GM19397 (cell line): ENCODE measurements around the gene PARP1.

Experiments
- ATAC-seq: cut with Tn5 transposase; IDR thresholded peaks from one replicate; pipeline ENCODE4 v1.9.1; 2021; ENCODE audit warnings: mild to moderate bottlenecking, moderate library complexity; ENCODE audit not compliant: unreplicated experiment

The PARP1 gene

GRCh38 chr1:226381226-226381998 lies 26.5 kb downstream of the PARP1 start:
- ATAC-seq: no peak

- ATAC-seq: no peak
These were observed 29.8 kb downstream of the PARP1 start for GRCh38 chr1:226378071-226378470.

GRCh38 chr1:226376300-226376699 lies 31.6 kb downstream of the PARP1 start:
- no peak for ATAC-seq

- no peak for ATAC-seq
These were observed 34.5 kb downstream of the PARP1 start for GRCh38 chr1:226373376-226373775.

- no peak for ATAC-seq
These were observed 35.0 kb downstream of the PARP1 start for GRCh38 chr1:226372885-226373284.

GRCh38 chr1:226371866-226372490 lies 35.9 kb downstream of the PARP1 start:
- ATAC-seq: no peak

GRCh38 chr1:226371027-226371694 lies 36.7 kb downstream of the PARP1 start:
- ATAC-seq: no peak

GRCh38 chr1:226370144-226370923 lies 37.6 kb downstream of the PARP1 start:
- peak; percentile 61 for ATAC-seq

GRCh38 chr1:226369110-226369509 lies 38.8 kb downstream of the PARP1 start:
- no peak for ATAC-seq

GRCh38 chr1:226366290-226366689 lies 41.6 kb downstream of the PARP1 start:
- no peak for ATAC-seq

GRCh38 chr1:226365831-226366231 lies 42.1 kb downstream of the PARP1 start:
- no peak for ATAC-seq

GRCh38 chr1:226364901-226365565 lies 42.9 kb downstream of the PARP1 start:
- ATAC-seq: no peak

- ATAC-seq: no peak
These were observed 43.4 kb downstream of the PARP1 start for GRCh38 chr1:226364514-226364899.

- ATAC-seq: no peak
These were observed 43.9 kb downstream of the PARP1 start for GRCh38 chr1:226363801-226364513.

- no peak for ATAC-seq
These were observed 44.9 kb downstream of the PARP1 start for GRCh38 chr1:226362891-226363447.

- no peak for ATAC-seq
These were observed 45.5 kb downstream of the PARP1 start for GRCh38 chr1:226362361-226362760.

GRCh38 chr1:226360106-226360746 lies 47.7 kb downstream of the PARP1 start:
- ATAC-seq: peak; percentile 48

- no peak for ATAC-seq
These were observed 50.5 kb downstream of the PARP1 start for GRCh38 chr1:226357416-226357815.
